Left lung (tissue), 10 donors: ENCODE measurements around the gene TEX52. TPM values are rescaled to one million over a fixed set of nuclear protein-coding genes. Genes with fewer than 3 reads are reported as not detected.

Source experiments
- ATAC-seq: fragments of 200-7000 bp; cut with Tn5 transposase; one replicate; pipeline ENCODE4 v1.9.1; 2020; ENCODE audit warnings: moderate library complexity
- DNase-seq, 4 donors: peaks; one replicate each; pipeline ENCODE4 v3.0.0-alpha.2; 2013 to 2020
- H3K27ac ChIP-seq, 2 donors: fragments of 200-600 bp; sonication (generic) in 1 of 2; one replicate each; pipeline versions ENCODE4 v1.5.0 to v1.8.0; 2020 to 2021
- H3K27me3 ChIP-seq, 2 donors: fragments of 200-600 bp; sonication (generic) in 1 of 2; one replicate each; pipeline versions ENCODE4 v1.5.0 to v1.8.0; 2020 to 2021
- H3K36me3 ChIP-seq, 2 donors: fragments of 200-600 bp; sonication (generic) in 1 of 2; one replicate each; pipeline versions ENCODE4 v1.5.0 to v1.8.0; 2020 to 2021
- H3K4me1 ChIP-seq, 2 donors: fragments of 200-600 bp; one replicate each; pipeline ENCODE4 v1.8.0; 2021
- H3K4me3 ChIP-seq, 2 donors: fragments of 200-600 bp; sonication (generic) in 1 of 2; one replicate each; pipeline versions ENCODE4 v1.5.0 to v1.8.0; 2020 to 2021; ENCODE audit warnings: mild to moderate bottlenecking in 1 of 2
- H3K9me3 ChIP-seq, 2 donors: fragments of 200-600 bp; sonication (generic) in 1 of 2; one replicate each; pipeline versions ENCODE4 v1.5.0 to v1.8.0; 2020 to 2021
- intact Hi-C, 2 donors: fragments of 100-400 bp; cut with DNase I; formaldehyde crosslinking; loops; one replicate each; pipeline versions ENCODE4 v1.11.2 to v1.14.2; 2022
- polyA plus RNA-seq, 6 donors: library from polyadenylated mRNA; unstranded; fragments of 120-200 nt; gene quantifications; one replicate each; pipeline ENCODE4 v1.2.1, GENCODE V29; 2013; ENCODE audit not compliant: insufficient read length in 6 of 6
- total RNA-seq, 2 donors: library from RNA; stranded (reverse); fragmentation: NEBNext Ultra II Directional; extraction: Animal tissue kit (Norgen Biotek cat#: 25700); gene quantifications; one replicate each; pipeline ENCODE4 v1.2.1, GENCODE V29; 2021
- TF ChIP-seq, protein P1 (sequence below), 2 donors: fragments of 200-600 bp; sonication (generic) in 1 of 2; IDR thresholded peaks; one replicate each; pipeline versions ENCODE4 v1.5.0 to v1.8.0; 2021; ENCODE audit warnings: antibody characterized with exemption in 2 of 2
- donor health status: DM: no; HTN: yes; CAD: no.
- donor health status: DM: no; HTN: no; CAD: no.

The TEX52 gene
- total and polyA plus RNA-seq, 8 donors: 1.9 to 4.6 (median 3.3) TPM; not detected in 2

DNA sequence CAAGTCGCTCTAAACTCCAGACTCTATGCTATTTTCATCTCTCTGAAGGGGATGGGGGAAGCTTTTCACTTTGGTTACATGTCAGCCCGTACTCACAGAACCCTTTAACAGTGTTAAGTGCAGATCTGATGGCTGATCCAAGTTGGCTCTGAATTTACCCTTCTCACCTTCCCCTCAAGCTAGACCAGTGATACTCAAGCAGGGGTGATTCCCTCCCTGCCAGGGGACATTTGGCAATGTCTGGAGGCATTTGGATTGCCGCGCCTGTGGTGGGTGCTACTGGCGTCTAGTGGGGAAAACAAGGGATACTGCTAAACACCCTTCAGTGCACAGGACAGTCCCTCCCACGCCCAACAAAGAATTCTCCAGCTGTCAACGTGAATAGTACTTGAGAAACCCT, 6.0 kb upstream of the TEX52 start:
- Histone ChIP-seq H3K9me3 (no peaks in the 10 kb centered on the region), H3K4me1 (no peaks in the 10 kb centered on the region), H3K4me3 (no peak overlapping the region), H3K27ac (no peak overlapping the region), H3K36me3 (peaks cover 0 to 49% of the 10 kb centered on the region in 2 donors), H3K27me3 (no peaks in the 10 kb centered on the region)
- TF ChIP-seq, protein P1, sequence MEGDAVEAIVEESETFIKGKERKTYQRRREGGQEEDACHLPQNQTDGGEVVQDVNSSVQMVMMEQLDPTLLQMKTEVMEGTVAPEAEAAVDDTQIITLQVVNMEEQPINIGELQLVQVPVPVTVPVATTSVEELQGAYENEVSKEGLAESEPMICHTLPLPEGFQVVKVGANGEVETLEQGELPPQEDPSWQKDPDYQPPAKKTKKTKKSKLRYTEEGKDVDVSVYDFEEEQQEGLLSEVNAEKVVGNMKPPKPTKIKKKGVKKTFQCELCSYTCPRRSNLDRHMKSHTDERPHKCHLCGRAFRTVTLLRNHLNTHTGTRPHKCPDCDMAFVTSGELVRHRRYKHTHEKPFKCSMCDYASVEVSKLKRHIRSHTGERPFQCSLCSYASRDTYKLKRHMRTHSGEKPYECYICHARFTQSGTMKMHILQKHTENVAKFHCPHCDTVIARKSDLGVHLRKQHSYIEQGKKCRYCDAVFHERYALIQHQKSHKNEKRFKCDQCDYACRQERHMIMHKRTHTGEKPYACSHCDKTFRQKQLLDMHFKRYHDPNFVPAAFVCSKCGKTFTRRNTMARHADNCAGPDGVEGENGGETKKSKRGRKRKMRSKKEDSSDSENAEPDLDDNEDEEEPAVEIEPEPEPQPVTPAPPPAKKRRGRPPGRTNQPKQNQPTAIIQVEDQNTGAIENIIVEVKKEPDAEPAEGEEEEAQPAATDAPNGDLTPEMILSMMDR (IDR thresholded peaks at IDR 0.05): no peak
- ATAC-seq: no peak
- no peak for DNase-seq
- intact Hi-C loops: no loop called here

DNA sequence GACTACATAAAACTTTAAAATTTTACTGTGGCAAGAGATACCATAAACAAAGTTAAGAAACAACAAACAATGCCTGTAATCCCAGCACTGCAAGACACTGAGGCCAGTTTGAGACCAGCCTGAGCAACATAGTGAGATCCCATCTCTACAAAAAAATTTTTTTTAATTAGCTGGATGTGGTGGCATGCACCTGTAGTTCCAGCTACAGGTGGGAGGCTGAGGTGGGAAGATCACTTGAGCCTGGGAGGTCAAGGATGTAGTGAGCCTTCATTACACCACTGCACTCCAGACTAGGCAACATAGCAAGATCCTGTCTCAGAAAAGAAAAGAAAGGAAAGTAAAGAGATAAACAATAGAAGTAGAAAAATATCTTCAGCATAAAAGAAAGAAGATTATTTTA, 3.3 kb upstream of the TEX52 start:
- Histone ChIP-seq H3K36me3 (peaks cover 0 to 39% of the 10 kb centered on the region in 2 donors), H3K27me3 (no peaks in the 10 kb centered on the region), H3K27ac (no peak overlapping the region), H3K4me1 (no peaks in the 10 kb centered on the region), H3K9me3 (no peaks in the 10 kb centered on the region), H3K4me3 (no peak overlapping the region)
- intact Hi-C loops: no loop called here
- DNase-seq (no peak), ATAC-seq (no peak)
- TF ChIP-seq, protein P1 (IDR thresholded peaks at IDR 0.05): no peak

DNA sequence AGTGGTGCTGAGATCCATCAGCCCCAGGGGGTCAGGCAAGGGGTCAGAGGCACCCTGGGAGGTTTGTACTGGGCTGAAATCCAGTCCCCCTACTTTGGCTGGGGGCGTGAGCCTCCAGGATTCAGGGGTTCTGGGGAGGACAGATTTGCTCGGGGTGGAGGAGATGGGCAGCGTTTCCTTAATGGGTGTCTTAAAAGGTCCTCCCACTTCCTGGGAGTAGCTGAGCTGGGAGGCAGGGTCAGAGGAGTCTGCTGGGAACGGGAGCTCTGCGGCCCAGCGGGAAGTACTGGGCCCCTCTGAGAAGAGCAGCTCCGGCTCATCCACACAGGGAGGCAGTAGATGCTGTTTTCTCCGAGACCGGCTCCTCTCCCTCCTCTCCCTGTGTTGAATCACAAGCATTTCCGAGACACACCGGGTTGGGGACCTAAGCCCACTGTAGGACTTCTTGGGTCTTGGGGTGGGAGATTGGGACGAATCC, 2.1 kb upstream of the TEX52 start:
- no peak for ATAC-seq
- intact Hi-C loops: no loop called here
- no peak overlapping the region for H3K27ac ChIP-seq

DNA sequence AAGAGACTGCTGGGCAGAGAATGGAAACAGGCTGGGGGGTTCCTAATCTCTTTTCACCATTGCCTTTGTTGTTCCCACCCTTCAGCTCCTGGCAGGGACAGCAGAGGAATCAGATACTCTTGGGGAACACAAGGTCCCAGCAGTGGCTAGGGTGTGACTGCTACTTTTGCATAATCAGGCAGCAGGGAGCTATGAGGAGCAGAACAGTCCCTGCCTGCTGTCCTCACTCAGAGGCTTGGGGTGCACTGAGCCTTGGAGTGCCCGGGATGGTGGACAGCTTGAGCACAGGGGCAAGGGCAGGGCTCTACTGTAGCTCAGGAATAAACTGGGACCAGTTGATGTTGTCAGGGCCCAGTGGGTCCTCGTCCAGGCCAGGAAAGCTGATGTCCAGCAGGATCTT, 1.5 kb upstream of the TEX52 start:
- no peaks in the 10 kb centered on the region for H3K27me3 ChIP-seq
- H3K27ac ChIP-seq: no peak overlapping the region
- peaks cover 0 to 23% of the 10 kb centered on the region in 2 donors for H3K36me3 ChIP-seq
- ATAC-seq: no peak
- H3K4me1 ChIP-seq: no peaks in the 10 kb centered on the region
- no peak for DNase-seq
- no peak overlapping the region for H3K4me3 ChIP-seq
- no peaks in the 10 kb centered on the region for H3K9me3 ChIP-seq
- TF ChIP-seq, protein P1 (IDR thresholded peaks at IDR 0.05): no peak
- intact Hi-C loops: no loop called here

More for the DNA sequence above, 2.1 kb upstream of the TEX52 start:
- peaks cover 0 to 29% of the 10 kb centered on the region in 2 donors for H3K36me3 ChIP-seq
- no peaks in the 10 kb centered on the region for H3K4me1 ChIP-seq
- H3K4me3 ChIP-seq: no peak overlapping the region
- no peaks in the 10 kb centered on the region for H3K27me3 ChIP-seq
- TF ChIP-seq, protein P1 (IDR thresholded peaks at IDR 0.05): no peak
- DNase-seq: no peak
- no peaks in the 10 kb centered on the region for H3K9me3 ChIP-seq

DNA sequence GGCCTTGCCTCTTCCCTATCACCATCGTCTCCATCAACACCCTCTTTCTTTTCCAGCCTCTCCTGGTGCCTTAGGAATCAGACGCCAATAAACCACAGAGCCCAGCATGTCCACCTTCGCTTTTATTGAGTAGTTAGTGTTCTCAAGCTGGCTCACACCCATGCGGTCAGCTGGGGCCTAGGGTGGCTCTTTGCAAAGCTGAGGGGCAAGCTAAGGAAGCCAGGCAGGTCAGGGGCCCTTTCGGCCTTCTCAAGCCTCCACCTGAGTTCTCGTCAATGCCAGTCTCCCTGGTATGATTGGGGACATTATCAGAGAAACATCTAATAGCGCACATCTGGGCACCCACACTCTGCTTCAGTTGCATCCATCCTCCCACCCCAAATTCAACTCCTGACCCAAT, 737 bp upstream of the TEX52 start:
- intact Hi-C loops: no loop called here
- ATAC-seq (no peak), DNase-seq (no peak)
- peaks cover 0 to 20% of the 10 kb centered on the region in 2 donors for H3K36me3 ChIP-seq
- H3K9me3 ChIP-seq: no peaks in the 10 kb centered on the region
- H3K27me3 ChIP-seq: no peaks in the 10 kb centered on the region
- H3K4me1 ChIP-seq: no peaks in the 10 kb centered on the region
- H3K27ac ChIP-seq: no peak overlapping the region
- H3K4me3 ChIP-seq: no peak overlapping the region
- TF ChIP-seq, protein P1 (IDR thresholded peaks at IDR 0.05): no peak
